Measurements from ENCODE around the gene SCLY. TPM values are rescaled to one million over a fixed set of nuclear protein-coding genes. Genes with fewer than 3 reads are reported as not detected.

SCLY gene
- total and polyA plus RNA-seq, 2 donors (not counting 1 experiment from before 2014, with no cell fraction given), result 16.4 to 42.4 TPM

GRCh38 chr2:238027058-238027457, 33.7 kb upstream of the SCLY start:
- TF ChIP-seq CTCF (IDR thresholded peaks at IDR 0.05), result no peak
- TF ChIP-seq EZH2 (IDR thresholded peaks at IDR 0.05; ENCODE audit: borderline replicate concordance, insufficient read depth, low read depth, low read length, poor library complexity, severe bottlenecking), result no peak
- CTCF ChIA-PET, result interaction anchor here (0.6 kb wide), 1 partner anchor 25 kb away, joined by 3 read pairs; no protein-coding TSS in a partner anchor
- ATAC-seq (ENCODE audit: low read depth), result no peak
- no peak overlapping the region for H3K4me2 ChIP-seq (replicated peaks; ENCODE audit: low read depth, low read length, poor library complexity, severe bottlenecking)
- Mint-ChIP-seq H3K4me1 (no peaks in the 10 kb centered on the region), H3K27me3 (no peaks in the 10 kb centered on the region), H3K4me3 (no peak overlapping the region), H3K9me3 (ENCODE audit: insufficient read depth) (no peaks in the 10 kb centered on the region), H3K27ac (no peak overlapping the region)
- WGBS (ENCODE audit: insufficient coverage), result 60% methylated on average over 1 of the region's 4 CpGs
- no peaks in the 10 kb centered on the region for H3K79me2 ChIP-seq (ENCODE audit: control insufficient read depth, insufficient read depth, low read length)
- no peak overlapping the region for H3K9ac ChIP-seq (ENCODE audit: low read length)
- H3K9me3 ChIP-seq (ENCODE audit: control extremely low read depth in 1 of 3, control insufficient read depth in 2 of 3, insufficient read depth in 1 of 3, low read length in 2 of 3), result no peaks in the 10 kb centered on the region
- no peak overlapping the region for H3K4me3 ChIP-seq (ENCODE audit: control extremely low read depth in 1 of 5, extremely low read depth in 1 of 5, insufficient read depth in 1 of 5, low read depth in 2 of 5, low read length in 4 of 5)
- no peaks in the 10 kb centered on the region for H3K4me1 ChIP-seq (ENCODE audit: control insufficient read depth in 2 of 2, insufficient read depth in 2 of 2, low read length in 2 of 2)
- H3K27ac ChIP-seq (ENCODE audit: low read length in 2 of 2), result no peak overlapping the region
- H4K20me1 ChIP-seq (ENCODE audit: control insufficient read depth, insufficient read depth, low read length, poor library complexity, severe bottlenecking), result no peaks in the 10 kb centered on the region
- intact Hi-C loops (cut with micrococcal nuclease), result no loop called here
- POLR2A ChIA-PET, result no interaction called here
- no peak overlapping the region for H2AFZ ChIP-seq (ENCODE audit: insufficient read depth, low read depth, low read length, poor library complexity, severe bottlenecking)
- H3K27me3 ChIP-seq (replicated peaks in 1 of 4; ENCODE audit: control extremely low read depth in 1 of 4, control insufficient read depth in 3 of 4, insufficient read depth in 4 of 4, low read length in 3 of 4), result no peaks in the 10 kb centered on the region
- peaks cover 0 to 27% of the 10 kb centered on the region in 2 experiments for H3K36me3 ChIP-seq (replicated peaks in 1 of 2; ENCODE audit: control extremely low read depth in 1 of 2, control insufficient read depth in 1 of 2, extremely low read depth in 1 of 2, insufficient read depth in 2 of 2, low read length in 1 of 2)
- DNase-seq, result no peak

GRCh38 chr2:238027591-238028415, 33.0 kb upstream of the SCLY start:
- ATAC-seq (ENCODE audit: low read depth), result no peak

More at GRCh38 chr2:238027591-238028415, 33.0 kb upstream of the SCLY start:
- no peak for DNase-seq
- Histone ChIP-seq H3K79me2 (ENCODE audit: control insufficient read depth, insufficient read depth, low read length) (no peaks in the 10 kb centered on the region), H3K27ac (ENCODE audit: low read length in 2 of 2) (no peak overlapping the region), H3K4me3 (ENCODE audit: control extremely low read depth in 1 of 5, extremely low read depth in 1 of 5, insufficient read depth in 1 of 5, low read depth in 2 of 5, low read length in 4 of 5) (no peak overlapping the region), H3K9ac (ENCODE audit: low read length) (no peak overlapping the region), H3K27me3 (replicated peaks in 1 of 4; ENCODE audit: control extremely low read depth in 1 of 4, control insufficient read depth in 3 of 4, insufficient read depth in 4 of 4, low read length in 3 of 4) (no peaks in the 10 kb centered on the region), H2AFZ (ENCODE audit: insufficient read depth, low read depth, low read length, poor library complexity, severe bottlenecking) (no peak overlapping the region), H3K36me3 (replicated peaks in 1 of 2; ENCODE audit: control extremely low read depth in 1 of 2, control insufficient read depth in 1 of 2, extremely low read depth in 1 of 2, insufficient read depth in 2 of 2, low read length in 1 of 2) (peaks cover 0 to 27% of the 10 kb centered on the region in 2 experiments), H3K4me2 (replicated peaks; ENCODE audit: low read depth, low read length, poor library complexity, severe bottlenecking) (no peak overlapping the region), H4K20me1 (ENCODE audit: control insufficient read depth, insufficient read depth, low read length, poor library complexity, severe bottlenecking) (no peaks in the 10 kb centered on the region), H3K4me1 (ENCODE audit: control insufficient read depth in 2 of 2, insufficient read depth in 2 of 2, low read length in 2 of 2) (no peaks in the 10 kb centered on the region), H3K9me3 (ENCODE audit: control extremely low read depth in 1 of 3, control insufficient read depth in 2 of 3, insufficient read depth in 1 of 3, low read length in 2 of 3) (no peaks in the 10 kb centered on the region)
- TF ChIP-seq EZH2 (IDR thresholded peaks at IDR 0.05; ENCODE audit: borderline replicate concordance, insufficient read depth, low read depth, low read length, poor library complexity, severe bottlenecking) (no peak), CTCF (IDR thresholded peaks at IDR 0.05) (no peak)
- Mint-ChIP-seq H3K4me3 (no peak overlapping the region), H3K27ac (no peak overlapping the region), H3K4me1 (no peaks in the 10 kb centered on the region), H3K27me3 (no peaks in the 10 kb centered on the region), H3K9me3 (ENCODE audit: insufficient read depth) (no peaks in the 10 kb centered on the region)
- ChIA-PET POLR2A (no interaction called here), CTCF (interaction anchor here (1.6 kb wide), 1 partner anchor 9 kb away, joined by 4 read pairs; no protein-coding TSS in a partner anchor)
- WGBS (ENCODE audit: insufficient coverage), result 59% methylated on average over 9 of the region's 9 CpGs
- intact Hi-C loops (cut with micrococcal nuclease), result no loop called here
